Measurements from ENCODE around the gene ARHGAP40. TPM values are rescaled to one million over a fixed set of nuclear protein-coding genes. Genes with fewer than 3 reads are reported as not detected.

The ARHGAP40 gene
- total RNA-seq, 3 donors from 2014 or later: 33.8 to 35.9 TPM; not detected in 1

DNA sequence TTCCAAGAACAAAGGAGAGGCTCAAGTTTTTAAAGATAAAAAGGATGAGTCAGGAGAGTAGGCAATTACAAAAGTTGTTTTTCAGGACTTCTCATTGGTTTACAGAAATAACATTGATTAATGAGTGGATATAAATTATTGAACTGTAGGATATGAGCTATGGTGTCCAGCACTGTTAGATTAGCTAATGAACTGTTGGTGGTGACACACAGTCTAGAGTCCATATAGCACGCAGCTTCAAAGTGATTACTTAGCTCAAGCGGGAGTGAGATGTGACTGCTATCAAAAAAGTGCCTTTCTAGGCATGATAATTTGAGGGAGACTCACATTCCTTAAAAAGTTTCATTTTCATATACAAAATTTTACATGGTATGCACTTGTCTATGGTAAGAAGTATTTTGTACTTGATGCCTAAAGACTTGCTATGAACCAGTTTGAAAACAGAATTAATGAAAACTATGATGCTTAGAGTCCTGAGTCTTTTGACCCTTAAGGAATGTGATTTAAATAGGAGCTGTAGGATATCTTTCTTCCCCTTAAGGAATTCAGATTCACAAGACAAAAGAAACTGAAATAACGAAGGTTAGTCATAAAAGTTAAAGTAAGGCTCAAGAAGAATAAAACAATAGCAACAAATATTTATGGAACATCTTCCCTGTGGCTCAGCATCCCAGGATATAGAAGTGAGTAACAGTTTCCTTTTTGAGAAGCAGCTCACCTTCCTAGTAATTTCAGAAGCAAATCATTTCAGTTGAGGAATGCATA lies 42.8 kb upstream of the ARHGAP40 start:
- Histone ChIP-seq H3K9me3 (no peaks in the 10 kb centered on the region), H3K4me1 (no peaks in the 10 kb centered on the region), H3K27ac (no peak overlapping the region), H3K4me3 (no peak overlapping the region), H3K27me3 (no peaks in the 10 kb centered on the region), H3K36me3 (no peaks in the 10 kb centered on the region)
- no peak for TF ChIP-seq POLR2AphosphoS5 (IDR thresholded peaks at IDR 0.05)
- TF ChIP-seq, protein P1, sequence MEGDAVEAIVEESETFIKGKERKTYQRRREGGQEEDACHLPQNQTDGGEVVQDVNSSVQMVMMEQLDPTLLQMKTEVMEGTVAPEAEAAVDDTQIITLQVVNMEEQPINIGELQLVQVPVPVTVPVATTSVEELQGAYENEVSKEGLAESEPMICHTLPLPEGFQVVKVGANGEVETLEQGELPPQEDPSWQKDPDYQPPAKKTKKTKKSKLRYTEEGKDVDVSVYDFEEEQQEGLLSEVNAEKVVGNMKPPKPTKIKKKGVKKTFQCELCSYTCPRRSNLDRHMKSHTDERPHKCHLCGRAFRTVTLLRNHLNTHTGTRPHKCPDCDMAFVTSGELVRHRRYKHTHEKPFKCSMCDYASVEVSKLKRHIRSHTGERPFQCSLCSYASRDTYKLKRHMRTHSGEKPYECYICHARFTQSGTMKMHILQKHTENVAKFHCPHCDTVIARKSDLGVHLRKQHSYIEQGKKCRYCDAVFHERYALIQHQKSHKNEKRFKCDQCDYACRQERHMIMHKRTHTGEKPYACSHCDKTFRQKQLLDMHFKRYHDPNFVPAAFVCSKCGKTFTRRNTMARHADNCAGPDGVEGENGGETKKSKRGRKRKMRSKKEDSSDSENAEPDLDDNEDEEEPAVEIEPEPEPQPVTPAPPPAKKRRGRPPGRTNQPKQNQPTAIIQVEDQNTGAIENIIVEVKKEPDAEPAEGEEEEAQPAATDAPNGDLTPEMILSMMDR (IDR thresholded peaks at IDR 0.05): no peak
- no peak for TF ChIP-seq POLR2A (IDR thresholded peaks at IDR 0.05)
- intact Hi-C loops (cut with DNase I; ENCODE audit: low total_unique reads): no loop called here
- no peak for DNase-seq (ENCODE audit: low spot score in 2 of 2)

GRCh38 chr20:38559764-38560163 lies 41.8 kb upstream of the ARHGAP40 start:
- Histone ChIP-seq H3K36me3 (no peaks in the 10 kb centered on the region), H3K9me3 (no peaks in the 10 kb centered on the region), H3K27me3 (no peaks in the 10 kb centered on the region), H3K4me1 (no peaks in the 10 kb centered on the region), H3K27ac (no peak overlapping the region), H3K4me3 (no peak overlapping the region)
- DNase-seq (ENCODE audit: low spot score in 2 of 2): no peak
- TF ChIP-seq, protein P1 (IDR thresholded peaks at IDR 0.05): no peak
- TF ChIP-seq POLR2A (IDR thresholded peaks at IDR 0.05): no peak
- no peak for TF ChIP-seq POLR2AphosphoS5 (IDR thresholded peaks at IDR 0.05)
- intact Hi-C loops (cut with DNase I; ENCODE audit: low total_unique reads): loop anchor here (5.0 kb wide), 1 partner anchor 832 kb away; no protein-coding TSS in a partner anchor

GRCh38 chr20:38563802-38564431 lies 37.7 kb upstream of the ARHGAP40 start:
- intact Hi-C loops (cut with DNase I; ENCODE audit: low total_unique reads): loop anchor here (5.0 kb wide), 1 partner anchor 837 kb away; no protein-coding TSS in a partner anchor
- no peak overlapping the region for H3K4me3 ChIP-seq
- TF ChIP-seq POLR2AphosphoS5 (IDR thresholded peaks at IDR 0.05): no peak
- TF ChIP-seq POLR2A (IDR thresholded peaks at IDR 0.05): no peak
- TF ChIP-seq, protein P1 (IDR thresholded peaks at IDR 0.05): no peak
- no peaks in the 10 kb centered on the region for H3K36me3 ChIP-seq
- no peak overlapping the region for H3K27ac ChIP-seq
- H3K9me3 ChIP-seq: no peaks in the 10 kb centered on the region
- no peaks in the 10 kb centered on the region for H3K4me1 ChIP-seq
- DNase-seq (ENCODE audit: low spot score in 2 of 2): no peak
- H3K27me3 ChIP-seq: no peaks in the 10 kb centered on the region

DNA sequence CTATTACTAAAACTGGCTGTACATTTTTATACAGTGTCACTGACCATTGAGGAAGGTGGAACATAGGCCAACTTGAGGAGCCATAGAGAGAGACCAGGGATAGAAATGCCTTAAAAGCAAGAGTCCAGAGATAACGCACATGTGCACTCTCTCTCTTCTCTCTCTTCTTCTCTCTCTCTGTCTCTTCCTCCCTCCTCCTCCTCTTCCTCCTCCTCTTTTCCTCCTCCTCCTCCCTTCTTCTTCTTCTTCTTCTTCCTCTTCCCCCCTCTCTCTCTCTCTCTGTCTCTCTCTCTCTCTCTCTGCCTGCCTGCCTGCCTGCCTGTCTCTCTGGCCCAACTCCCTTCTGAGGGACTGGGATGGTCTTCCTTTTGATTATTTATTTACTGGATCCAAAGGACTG lies 36.9 kb upstream of the ARHGAP40 start:
- no peak for DNase-seq (ENCODE audit: low spot score in 2 of 2)
- no peaks in the 10 kb centered on the region for H3K36me3 ChIP-seq
- no peak for TF ChIP-seq POLR2AphosphoS5 (IDR thresholded peaks at IDR 0.05)
- TF ChIP-seq, protein P1 (IDR thresholded peaks at IDR 0.05): no peak
- no peak for TF ChIP-seq POLR2A (IDR thresholded peaks at IDR 0.05)

GRCh38 chr20:38566036-38566598 lies 35.5 kb upstream of the ARHGAP40 start:
- H3K27me3 ChIP-seq: no peaks in the 10 kb centered on the region
- H3K4me3 ChIP-seq: no peak overlapping the region
- DNase-seq (ENCODE audit: low spot score in 2 of 2): no peak
- no peaks in the 10 kb centered on the region for H3K36me3 ChIP-seq
- no peak for TF ChIP-seq POLR2AphosphoS5 (IDR thresholded peaks at IDR 0.05)
- TF ChIP-seq POLR2A (IDR thresholded peaks at IDR 0.05): no peak
- TF ChIP-seq, protein P1 (IDR thresholded peaks at IDR 0.05): no peak
- no peak overlapping the region for H3K27ac ChIP-seq
- no peaks in the 10 kb centered on the region for H3K4me1 ChIP-seq
- intact Hi-C loops (cut with DNase I; ENCODE audit: low total_unique reads): no loop called here
- H3K9me3 ChIP-seq: no peaks in the 10 kb centered on the region

More for the DNA sequence above, 36.9 kb upstream of the ARHGAP40 start:
- Histone ChIP-seq H3K27me3 (no peaks in the 10 kb centered on the region), H3K9me3 (no peaks in the 10 kb centered on the region), H3K4me3 (no peak overlapping the region), H3K4me1 (no peaks in the 10 kb centered on the region), H3K27ac (no peak overlapping the region)
- intact Hi-C loops (cut with DNase I; ENCODE audit: low total_unique reads): loop anchor here (5.0 kb wide), 1 partner anchor 837 kb away; no protein-coding TSS in a partner anchor
